Loucy (cell line): ENCODE results near the gene TAF5.
"Not testable (repeated sequence)": the region's sequence is repeated elsewhere in the genome, so short reads cannot be mapped to it uniquely, and the experiment has no call there.

Source experiments
- CTCF ChIP-seq: fragments of 200-600 bp; sonication (generic); conservative IDR thresholded peaks from 2 replicates; pipeline ENCODE4 v1.5.1; 2014; ENCODE audit warnings: mild to moderate bottlenecking, antibody characterized with exemption, low read length
- EZH2phosphoT487 ChIP-seq: fragments of 200-600 bp; IDR thresholded peaks from 2 replicates; pipeline ENCODE4 v1.6.1; 2018; ENCODE audit warnings: antibody characterized with exemption, mild to moderate bottlenecking, moderate library complexity, borderline replicate concordance

DNA sequence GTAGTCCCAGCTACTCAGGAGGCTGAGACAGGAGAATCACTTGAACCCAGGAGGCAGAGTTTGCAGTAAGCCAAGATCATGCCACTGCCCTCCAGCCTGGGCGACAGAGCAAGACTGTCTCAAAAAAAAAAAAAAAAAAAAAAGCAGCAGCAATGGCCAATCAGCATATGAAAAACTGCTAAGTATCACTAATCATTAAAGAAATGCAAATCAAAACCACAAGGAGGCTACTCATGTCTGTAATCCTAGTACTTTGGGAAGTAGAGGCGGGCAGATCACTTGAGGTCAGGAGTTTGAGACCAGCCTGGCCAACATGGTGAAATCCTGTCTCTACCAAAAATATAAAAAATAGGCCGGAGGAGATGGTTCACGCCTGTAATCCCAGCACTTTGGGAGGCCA, 13.2 kb upstream of the TAF5 start:
- not testable (repeated sequence) for TF ChIP-seq CTCF, EZH2phosphoT487
